ENCODE data around the gene SYNCRIP.
"Not testable (repeated sequence)": the region's sequence is repeated elsewhere in the genome, so short reads cannot be mapped to it uniquely, and the experiment has no call there.

Gene SYNCRIP

GRCh38 chr6:85642774-85643536 lies at the start of gene SYNCRIP:
SYNCRIP (minus strand) TSS chr6:85642886; CDS start chr6:85641439, 1,447 bp downstream.
- peak; percentile 100 for DNase-seq

GRCh38 chr6:85691478-85691877 lies 48.8 kb upstream of the SYNCRIP start:
- no peak for DNase-seq

GRCh38 chr6:85690071-85690470 lies 47.4 kb upstream of the SYNCRIP start:
- no peak for DNase-seq

- DNase-seq: no peak
These were observed 43.0 kb upstream of the SYNCRIP start for GRCh38 chr6:85685713-85686112.

GRCh38 chr6:85684809-85685171 lies 42.1 kb upstream of the SYNCRIP start:
- no peak for DNase-seq

- no peak for DNase-seq
These were observed 41.6 kb upstream of the SYNCRIP start for GRCh38 chr6:85684133-85684808.

- not testable (repeated sequence) for DNase-seq
These were observed 39.2 kb upstream of the SYNCRIP start for GRCh38 chr6:85681899-85682298.

- peak; percentile 9 for DNase-seq
These were observed 37.7 kb upstream of the SYNCRIP start for GRCh38 chr6:85680388-85680787.

GRCh38 chr6:85679445-85680123 lies 36.9 kb upstream of the SYNCRIP start:
- peak; percentile 59 for DNase-seq

GRCh38 chr6:85678602-85679444 lies 36.1 kb upstream of the SYNCRIP start:
- peak; percentile 100 for DNase-seq

- DNase-seq: peak; percentile 68
These were observed 35.4 kb upstream of the SYNCRIP start for GRCh38 chr6:85678026-85678601.

- DNase-seq: peak; percentile 30
These were observed 34.7 kb upstream of the SYNCRIP start for GRCh38 chr6:85677234-85677956.

GRCh38 chr6:85676086-85676729 lies 33.5 kb upstream of the SYNCRIP start:
- DNase-seq: peak; percentile 8

GRCh38 chr6:85675030-85675819 lies 32.5 kb upstream of the SYNCRIP start:
- DNase-seq: peak; percentile 23

- peak; percentile 26 for DNase-seq
These were observed 31.9 kb upstream of the SYNCRIP start for GRCh38 chr6:85674604-85675003.

GRCh38 chr6:85673198-85674139 lies 30.8 kb upstream of the SYNCRIP start:
- DNase-seq: peak; percentile 22

- peak; percentile 8 for DNase-seq
These were observed 29.9 kb upstream of the SYNCRIP start for GRCh38 chr6:85672623-85673022.

GRCh38 chr6:85672050-85672449 lies 29.4 kb upstream of the SYNCRIP start:
- no peak for DNase-seq

GRCh38 chr6:85670573-85670972 lies 27.9 kb upstream of the SYNCRIP start:
- peak; percentile 62 for DNase-seq

Data from NCI-H69 (cell line).